Neural cell (in vitro differentiated cells): Measurements from ENCODE around the gene REPIN1. TPM values are rescaled to one million over a fixed set of nuclear protein-coding genes. Genes with fewer than 3 reads are reported as not detected.

Source experiments
- H2AFZ ChIP-seq: fragments of 200-600, 300-800 bp; sonication (generic), shearing (Covaris generic); 2 replicates; pipeline ENCODE4 v1.6.0; 2014; ENCODE audit warnings: low read depth, mild to moderate bottlenecking, antibody characterized with exemption, low read length, moderate library complexity
- H3F3A ChIP-seq: fragments of 200-600 bp; shearing (Covaris generic); 2 replicates; pipeline ENCODE4 v1.6.1; 2016; ENCODE audit warnings: mild to moderate bottlenecking, moderate library complexity, mixed read lengths, antibody characterized with exemption, low read length; ENCODE audit not compliant: insufficient read depth, poor library complexity, severe bottlenecking
- H3K27ac ChIP-seq: fragments of 200-600, 300-800 bp; sonication (generic), shearing (Covaris generic); 2 replicates; pipeline ENCODE4 v1.5.1; 2014; ENCODE audit warnings: mild to moderate bottlenecking, low read length, moderate library complexity
- H3K27me3 ChIP-seq: fragments of 300-800, 200-600 bp; sonication (generic), shearing (Covaris generic); 2 replicates; pipeline ENCODE4 v1.6.0; 2014; ENCODE audit warnings: mild to moderate bottlenecking, low read depth, low read length, moderate library complexity; ENCODE audit not compliant: insufficient read depth
- H3K36me3 ChIP-seq: fragments of 300-800, 200-600 bp; sonication (generic), shearing (Covaris generic); 2 replicates; pipeline ENCODE4 v1.5.1; 2014; ENCODE audit warnings: mild to moderate bottlenecking, antibody characterized with exemption, low read length, moderate library complexity; ENCODE audit not compliant: insufficient read depth
- H3K4me2 ChIP-seq: fragments of 300-800, 200-600 bp; sonication (generic), shearing (Covaris generic); 2 replicates; pipeline ENCODE4 v1.6.0; 2014; ENCODE audit warnings: mild to moderate bottlenecking, low read length
- H3K4me3 ChIP-seq: fragments of 300-800, 200-600 bp; sonication (generic), shearing (Covaris generic); 2 replicates; pipeline ENCODE4 v1.5.1; 2014; ENCODE audit warnings: mild to moderate bottlenecking, low read length, moderate library complexity
- H3K79me2 ChIP-seq: fragments of 200-600 bp; shearing (Covaris generic); replicated peaks from 2 replicates; pipeline ENCODE4 v1.6.0; 2014; ENCODE audit warnings: mild to moderate bottlenecking, low read length, moderate library complexity; ENCODE audit not compliant: insufficient read depth
- H3K9ac ChIP-seq: fragments of 300-800, 200-600 bp; sonication (generic), shearing (Covaris generic); 2 replicates; pipeline ENCODE4 v1.6.1; 2016; ENCODE audit warnings: mild to moderate bottlenecking, low read length, mixed read lengths
- H3K9me2 ChIP-seq: fragments of 200-600 bp; shearing (Covaris generic); 2 replicates; pipeline ENCODE4 v1.6.1; 2016; ENCODE audit warnings: mild to moderate bottlenecking, low read length, mixed read lengths; ENCODE audit not compliant: insufficient read depth
- H3K9me3 ChIP-seq: fragments of 200-600, 300-800 bp; sonication (generic), shearing (Covaris generic); 2 replicates; pipeline ENCODE4 v1.6.1; 2016; ENCODE audit warnings: mild to moderate bottlenecking, mixed run types, low read length, moderate library complexity, mixed read lengths
- H4K20me1 ChIP-seq: fragments of 200-600 bp; shearing (Covaris generic); 2 replicates; pipeline ENCODE4 v1.6.1; 2016; ENCODE audit warnings: mild to moderate bottlenecking, mixed run types; ENCODE audit not compliant: insufficient read depth
- CTCF ChIP-seq: fragments of 450-650 bp; IDR thresholded peaks from 2 replicates; pipeline ENCODE4 v1.5.1; 2014; ENCODE audit warnings: antibody characterized with exemption, mild to moderate bottlenecking, moderate library complexity; ENCODE audit not compliant: poor library complexity, severe bottlenecking
- EP300 ChIP-seq: fragments of 450-650 bp; conservative IDR thresholded peaks from 2 replicates; pipeline ENCODE4 v1.6.1; 2014; ENCODE audit warnings: antibody characterized with exemption, mild to moderate bottlenecking, moderate library complexity; ENCODE audit not compliant: poor library complexity, severe bottlenecking
- EZH2 ChIP-seq: fragments of 200-600, 300-800 bp; shearing (Covaris generic), sonication (generic); IDR thresholded peaks from 2 replicates; pipeline ENCODE4 v1.6.1; 2014; ENCODE audit warnings: antibody characterized with exemption, low read length, borderline replicate concordance, mild to moderate bottlenecking; ENCODE audit not compliant: insufficient read depth, poor library complexity, severe bottlenecking
- MXI1 ChIP-seq: fragments of 450-650 bp; conservative IDR thresholded peaks from 2 replicates; pipeline ENCODE4 v1.6.1; 2014; ENCODE audit warnings: antibody characterized with exemption, mild to moderate bottlenecking; ENCODE audit not compliant: poor library complexity, severe bottlenecking
- POLR2AphosphoS5 ChIP-seq: IDR thresholded peaks from 2 replicates; pipeline ENCODE4 v1.6.1; 2012
- RAD21 ChIP-seq: fragments of 450-650 bp; conservative IDR thresholded peaks from 2 replicates; pipeline ENCODE4 v1.6.1; 2014; ENCODE audit warnings: antibody characterized with exemption, mild to moderate bottlenecking, moderate library complexity
- REST ChIP-seq: IDR thresholded peaks from 2 replicates; pipeline ENCODE4 v1.6.1; 2012; ENCODE audit warnings: borderline replicate concordance
- SMC3 ChIP-seq: fragments of 450-650 bp; conservative IDR thresholded peaks from 2 replicates; pipeline ENCODE4 v1.6.1; 2014; ENCODE audit warnings: antibody characterized with exemption, mild to moderate bottlenecking, moderate library complexity; ENCODE audit not compliant: poor library complexity
- TAF1 ChIP-seq: IDR thresholded peaks from 2 replicates; pipeline ENCODE4 v1.6.1; 2012; ENCODE audit warnings: low read depth
- polyA plus RNA-seq: library from polyadenylated mRNA; depleted of rRNA; stranded (reverse); fragments of >200 nt; gene quantifications from 2 replicates; pipeline ENCODE4 v1.2.3, GENCODE V29; 2014

Gene REPIN1
- polyA plus RNA-seq, 1 donor from 2014 or later: 95.5 TPM

- no peak overlapping the region for H2AFZ ChIP-seq
- H4K20me1 ChIP-seq: no peaks in the 10 kb centered on the region
- H3K9me3 ChIP-seq: no peaks in the 10 kb centered on the region
- H3K9me2 ChIP-seq: no peaks in the 10 kb centered on the region
- H3K4me3 ChIP-seq: no peak overlapping the region
- H3K27me3 ChIP-seq: no peaks in the 10 kb centered on the region
- no peak overlapping the region for H3K9ac ChIP-seq
- H3K27ac ChIP-seq: no peak overlapping the region
- H3F3A ChIP-seq: no peaks in the 10 kb centered on the region
- no peaks in the 10 kb centered on the region for H3K79me2 ChIP-seq
- H3K36me3 ChIP-seq: no peaks in the 10 kb centered on the region
- TF ChIP-seq CTCF (no peak), EP300 (no peak), POLR2AphosphoS5 (no peak), EZH2 (no peak), TAF1 (no peak), MXI1 (no peak), REST (no peak), SMC3 (no peak), RAD21 (no peak)
- no peak overlapping the region for H3K4me2 ChIP-seq
Measured at GRCh38 chr7:150357270-150357669, 11.4 kb upstream of the REPIN1 start.

- Histone ChIP-seq H3F3A (no peaks in the 10 kb centered on the region), H3K4me2 (no peak overlapping the region), H3K9ac (no peak overlapping the region), H3K9me2 (no peaks in the 10 kb centered on the region), H3K36me3 (no peaks in the 10 kb centered on the region), H2AFZ (no peak overlapping the region), H3K79me2 (no peaks in the 10 kb centered on the region), H3K27ac (no peak overlapping the region), H4K20me1 (no peaks in the 10 kb centered on the region), H3K4me3 (no peak overlapping the region), H3K27me3 (no peaks in the 10 kb centered on the region), H3K9me3 (no peaks in the 10 kb centered on the region)
- TF ChIP-seq POLR2AphosphoS5 (no peak), TAF1 (no peak), RAD21 (no peak), REST (no peak), EZH2 (no peak), EP300 (no peak), MXI1 (no peak), CTCF (no peak), SMC3 (no peak)
Measured at GRCh38 chr7:150357771-150358427, 10.7 kb upstream of the REPIN1 start.
